GM19438 (cell line): ENCODE data around the gene BID.
A peak's percentile ranks its signal among the peaks of the same experiment; 100 is the strongest.
"Not testable (repeated sequence)": the region's sequence is repeated elsewhere in the genome, so short reads cannot be mapped to it uniquely, and the experiment has no call there.

Experiments used
- ATAC-seq: cut with Tn5 transposase; IDR thresholded peaks from one replicate; pipeline ENCODE4 v1.9.1; 2021; ENCODE audit warnings: low read depth; ENCODE audit not compliant: unreplicated experiment

The BID gene

DNA sequence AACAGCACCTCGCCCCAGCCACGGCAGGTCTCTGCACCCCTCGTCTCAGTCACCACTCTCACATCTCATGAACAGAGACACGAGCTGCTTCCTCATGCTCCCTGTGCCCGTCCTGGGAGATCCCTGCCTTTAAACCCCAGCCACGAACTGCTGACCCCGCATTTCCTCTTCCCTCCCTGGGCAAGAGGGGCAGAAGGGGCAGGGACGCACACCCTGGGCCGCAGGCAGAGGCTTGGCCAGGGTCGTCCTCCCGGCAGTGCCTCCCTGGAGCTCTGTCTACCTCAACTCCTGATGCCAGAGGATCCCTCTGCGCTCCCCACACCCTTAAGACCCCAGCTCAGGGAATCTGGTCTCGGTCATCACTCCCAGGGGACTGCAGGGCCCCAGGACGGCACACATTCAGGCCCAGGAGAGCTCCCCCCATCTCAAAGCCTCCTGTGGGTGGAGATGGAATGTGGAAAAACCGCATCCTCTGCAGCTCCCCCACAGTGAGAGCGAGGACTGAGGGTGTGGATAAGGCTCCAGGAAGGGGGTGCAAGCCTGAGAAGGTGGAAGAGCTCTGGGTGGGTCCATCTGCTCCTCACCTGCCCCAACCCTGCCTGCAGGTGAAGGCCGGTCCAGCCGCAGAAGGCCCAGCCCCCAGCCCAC is 1.2 kb downstream of the BID start:
- ATAC-seq, result no peak

- ATAC-seq, result no peak
These were observed 1.9 kb downstream of the BID start for GRCh38 chr22:17772249-17772957.

GRCh38 chr22:17770180-17771077 is 3.8 kb downstream of the BID start:
- ATAC-seq, result no peak

DNA sequence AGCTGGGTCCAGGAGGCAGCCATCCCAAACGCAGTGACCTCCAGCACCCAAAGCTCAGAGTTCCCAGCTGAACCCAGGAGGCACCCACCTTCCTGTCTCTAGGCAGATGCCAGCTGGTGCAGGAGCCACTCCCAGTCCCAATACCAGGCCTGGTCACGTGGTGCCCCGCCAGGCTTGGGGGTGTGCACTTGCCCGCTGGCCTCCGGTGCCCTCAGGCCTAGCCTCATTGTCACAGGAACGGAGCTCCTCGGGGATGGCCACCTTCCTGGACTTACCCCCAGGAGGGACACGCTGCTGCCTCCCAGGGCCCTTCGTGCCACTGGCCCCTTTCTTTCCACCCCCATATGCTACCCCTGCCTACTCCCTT is 4.6 kb downstream of the BID start:
- no peak for ATAC-seq

- no peak for ATAC-seq
These were observed 5.1 kb downstream of the BID start for GRCh38 chr22:17769013-17769715.

DNA sequence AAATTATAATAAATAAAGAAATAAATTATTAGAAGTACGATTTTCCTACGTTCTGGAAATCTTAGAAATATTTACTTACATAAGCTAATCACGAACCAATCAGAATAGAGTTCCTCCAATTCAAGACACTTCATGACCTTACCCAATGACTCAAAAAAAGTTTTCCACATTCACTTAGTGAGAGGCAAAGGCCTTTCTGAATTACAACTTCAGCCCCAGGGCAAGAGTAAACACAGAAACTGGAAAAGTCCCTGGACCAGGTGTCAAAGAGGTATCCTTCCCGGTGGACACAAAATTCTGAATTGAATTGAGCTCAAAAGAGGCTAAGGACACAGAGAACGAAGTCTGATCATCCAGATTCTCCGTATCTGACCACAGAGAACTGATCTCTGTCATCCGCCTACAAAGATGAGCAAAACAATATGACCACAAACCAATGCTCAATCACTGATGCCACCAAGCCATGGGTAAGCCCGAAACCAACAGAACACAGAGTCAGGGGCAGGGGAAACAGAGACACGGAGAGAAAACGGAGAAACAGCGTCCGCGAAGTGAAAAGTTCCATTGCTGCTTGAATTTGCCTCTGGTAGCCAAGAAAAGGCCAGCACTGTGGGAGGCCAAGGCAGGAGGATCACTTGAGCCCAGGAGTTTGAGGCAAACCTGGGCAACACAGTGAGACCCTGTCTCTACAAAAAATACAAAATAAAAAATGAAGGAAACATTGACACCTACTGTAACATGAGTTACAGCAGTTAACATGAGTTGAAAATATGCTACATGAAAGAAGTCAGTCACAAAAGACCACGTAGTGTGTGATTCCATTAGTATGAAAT is 6.8 kb downstream of the BID start:
- peak; percentile 62 for ATAC-seq

DNA sequence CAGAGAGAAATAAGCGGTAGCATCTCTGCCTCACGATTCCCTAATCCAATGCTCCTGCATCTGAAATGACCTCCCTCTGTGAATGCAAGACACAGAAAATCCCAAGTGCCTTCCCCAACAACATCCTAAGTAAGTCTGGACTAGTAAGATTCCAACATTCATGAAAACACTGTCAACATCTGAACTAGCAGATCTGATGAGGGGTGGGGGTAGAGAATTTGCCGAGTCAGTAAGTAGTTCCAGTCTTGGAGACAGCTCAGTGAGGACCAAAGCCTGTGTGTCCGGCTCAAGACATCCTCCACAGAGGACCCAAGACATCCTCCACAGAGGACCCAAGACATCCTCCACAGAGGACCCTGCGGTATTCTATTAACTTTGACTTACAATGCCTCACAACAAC is 9.4 kb downstream of the BID start:
- not testable (repeated sequence) for ATAC-seq

DNA sequence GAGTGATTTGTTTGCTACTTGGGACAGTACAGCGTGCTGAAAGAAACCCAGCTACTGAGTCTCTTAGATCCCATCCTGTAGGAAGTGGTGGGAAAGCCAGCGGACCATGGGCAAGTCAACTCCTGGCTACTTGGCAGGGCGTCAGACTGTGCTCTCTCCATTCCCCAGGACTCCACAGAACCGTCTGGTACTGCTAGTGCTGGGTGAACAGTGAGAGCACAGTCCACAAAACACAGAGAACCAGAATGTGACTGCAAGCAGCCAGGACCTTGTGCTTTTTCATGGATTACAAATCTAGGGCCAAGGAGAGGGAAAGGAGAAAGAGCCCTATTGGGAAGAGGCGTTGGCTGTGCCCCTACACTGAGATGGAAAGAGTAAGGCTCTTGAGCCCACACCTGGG is 10.2 kb downstream of the BID start:
- ATAC-seq, result no peak

DNA sequence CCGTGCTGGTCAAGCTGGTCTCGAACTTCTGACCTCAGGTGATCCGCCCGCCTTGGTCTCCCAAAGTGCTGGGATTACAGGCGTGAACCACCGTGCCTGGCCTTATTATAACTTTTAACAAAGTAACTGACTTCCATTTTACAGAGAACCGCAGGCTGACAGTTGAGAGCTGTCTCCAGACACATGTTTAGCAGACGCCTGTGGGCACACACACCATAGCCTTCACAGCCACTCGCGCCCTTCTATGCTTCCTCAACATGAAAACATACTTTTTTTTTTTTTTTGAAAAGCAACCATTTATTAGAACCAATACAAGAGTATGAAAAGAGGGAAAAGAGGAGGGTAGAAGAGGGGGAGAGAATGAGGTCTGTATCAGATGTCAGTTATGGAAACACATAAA is 10.8 kb downstream of the BID start:
- ATAC-seq, result not testable (repeated sequence)

DNA sequence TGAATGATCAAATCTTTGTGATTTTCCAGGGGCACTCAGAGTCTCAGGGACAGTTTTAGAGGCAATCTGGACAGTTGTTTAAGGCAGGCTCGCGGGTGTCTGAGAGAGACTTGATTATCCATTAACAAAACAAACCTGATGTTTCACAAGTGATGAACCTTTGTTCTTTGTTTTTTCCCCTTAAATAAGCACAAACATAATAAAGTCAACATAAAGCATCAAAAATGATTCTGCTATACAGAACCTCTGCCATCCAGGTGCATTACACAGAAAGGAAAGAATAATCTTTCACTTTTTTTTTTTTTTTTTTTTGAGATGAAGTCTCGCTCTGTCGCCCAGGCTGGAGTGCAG is 13.2 kb downstream of the BID start:
- ATAC-seq, result no peak

DNA sequence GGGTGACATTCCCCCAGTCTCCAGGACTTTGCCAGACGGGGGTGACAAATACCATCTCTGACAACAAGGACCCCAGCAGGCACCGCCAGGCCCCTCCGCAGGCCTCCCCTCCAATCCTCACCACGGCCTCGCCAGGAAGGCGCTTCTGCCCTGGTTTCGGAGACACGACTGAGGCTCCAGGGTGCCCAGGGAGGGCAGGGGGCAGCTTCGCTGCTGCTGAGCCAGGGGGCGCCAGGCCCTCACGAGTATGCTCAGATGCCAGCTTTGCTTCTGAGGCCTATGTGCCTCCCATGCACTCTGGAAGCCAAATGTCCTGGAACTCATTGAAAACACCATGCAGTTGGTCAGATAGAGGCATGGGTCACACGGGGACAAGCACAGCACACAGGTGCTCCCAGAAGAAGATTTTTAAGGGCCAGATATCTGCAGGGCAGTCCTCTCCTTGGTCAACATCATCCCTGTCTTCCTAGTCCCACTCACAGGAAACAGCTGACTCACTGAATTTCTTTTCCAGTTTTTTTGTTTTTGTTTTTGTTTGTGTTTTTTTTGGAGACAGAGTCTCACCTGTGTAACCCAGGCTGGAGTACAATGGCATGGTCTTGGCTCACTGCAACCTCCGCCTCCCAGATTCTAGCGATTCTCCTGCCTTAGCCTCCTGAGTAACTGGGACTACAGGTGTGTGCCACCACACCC is 19.9 kb downstream of the BID start:
- ATAC-seq, result no peak

DNA sequence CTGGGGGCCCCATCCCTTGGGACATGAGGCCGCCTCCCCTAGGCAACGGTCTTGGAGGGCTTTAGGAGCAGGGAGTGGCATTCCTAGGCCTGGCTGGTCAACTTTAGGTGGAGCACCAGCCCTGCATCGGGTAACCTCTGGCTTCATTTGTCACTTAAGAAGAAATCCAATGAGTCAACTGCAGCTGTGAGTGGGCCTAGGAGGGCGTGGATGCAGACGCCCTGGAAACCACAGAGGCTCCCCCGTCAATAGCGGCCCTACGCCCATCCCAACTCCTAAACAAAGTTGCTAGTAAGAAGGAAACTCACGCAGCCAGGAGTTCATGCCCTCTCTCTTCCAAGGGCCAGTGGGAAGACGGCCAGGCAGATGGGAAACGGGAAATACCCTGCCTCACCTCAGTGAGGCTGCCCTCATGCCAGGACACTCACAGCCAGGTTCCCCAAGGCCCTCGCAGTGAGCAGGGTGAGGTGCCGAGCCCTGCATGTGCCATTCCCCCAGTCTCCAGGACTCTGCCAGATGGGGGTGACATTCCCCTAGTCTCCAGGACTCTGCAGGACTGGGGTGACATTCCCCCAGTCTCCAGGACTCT is 20.8 kb downstream of the BID start:
- ATAC-seq, result no peak

- no peak for ATAC-seq
These were observed 22.7 kb downstream of the BID start for GRCh38 chr22:17751596-17751995.

DNA sequence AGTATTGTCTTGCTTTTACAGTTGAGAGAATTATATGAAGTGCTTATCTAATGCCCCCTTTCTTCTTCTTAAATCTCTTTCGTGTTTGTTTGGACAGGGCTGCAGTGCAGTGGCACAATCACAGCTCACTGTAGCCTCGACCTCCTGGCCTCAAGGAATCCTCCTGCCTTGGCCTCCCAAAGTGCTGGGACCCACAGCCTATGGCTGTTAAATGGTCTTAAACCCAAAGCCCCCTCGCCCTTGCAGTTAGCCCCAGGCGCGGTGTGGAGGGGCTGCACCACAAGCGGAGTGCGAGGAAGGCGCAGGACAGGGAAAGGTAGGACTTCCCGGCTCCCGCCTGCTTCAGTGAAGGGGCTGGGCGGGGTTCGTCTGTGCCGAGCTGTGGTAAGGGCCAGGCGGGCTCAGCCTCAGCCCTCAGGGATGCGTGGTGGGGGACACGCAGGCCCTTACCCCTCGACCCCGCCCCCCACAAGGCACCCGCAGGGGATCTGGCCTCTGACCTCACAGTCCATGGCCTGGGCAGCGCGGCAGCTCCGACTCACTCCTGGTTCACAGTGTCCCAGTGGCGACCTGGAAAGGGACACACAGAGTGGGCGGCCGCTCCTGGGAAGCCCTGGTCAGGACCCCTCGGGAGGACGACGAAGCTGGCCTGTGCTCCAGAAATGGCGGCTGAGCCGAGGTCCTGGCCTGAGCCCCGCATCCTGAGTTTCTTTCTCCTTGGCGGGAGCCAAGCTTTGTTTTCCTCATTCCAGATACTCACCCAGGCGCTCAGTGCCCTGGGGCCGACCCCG is 24.5 kb downstream of the BID start:
- no peak for ATAC-seq

- ATAC-seq, result no peak
These were observed 25.5 kb downstream of the BID start for GRCh38 chr22:17748555-17749353.

GRCh38 chr22:17746916-17747315 is 27.4 kb downstream of the BID start:
- ATAC-seq, result no peak

DNA sequence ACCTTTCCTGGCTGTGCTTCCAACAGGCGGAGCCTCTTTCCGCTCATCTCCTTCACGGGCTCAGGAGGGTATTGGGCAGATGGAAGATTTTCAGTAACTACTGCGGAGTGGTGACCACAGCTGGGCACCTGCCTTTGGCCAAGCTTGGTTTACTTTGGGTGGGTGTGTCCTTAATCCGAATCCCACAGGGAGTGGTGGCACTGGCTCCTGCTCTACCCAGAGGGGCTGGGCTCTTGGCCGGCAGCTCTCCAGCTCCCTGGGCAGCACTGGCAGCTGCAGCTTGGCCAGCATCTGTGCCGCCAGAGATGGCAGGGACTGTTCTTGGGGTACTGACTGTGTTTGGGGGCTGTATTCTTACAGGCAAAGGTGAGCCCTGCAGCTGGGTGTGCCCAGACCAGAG is 29.8 kb downstream of the BID start:
- ATAC-seq, result no peak
